ENCODE results near the gene NMT1.

NMT1 gene

GRCh38 chr17:45138911-45139532, 77.9 kb downstream of the NMT1 start:
- no peak for DNase-seq

DNA sequence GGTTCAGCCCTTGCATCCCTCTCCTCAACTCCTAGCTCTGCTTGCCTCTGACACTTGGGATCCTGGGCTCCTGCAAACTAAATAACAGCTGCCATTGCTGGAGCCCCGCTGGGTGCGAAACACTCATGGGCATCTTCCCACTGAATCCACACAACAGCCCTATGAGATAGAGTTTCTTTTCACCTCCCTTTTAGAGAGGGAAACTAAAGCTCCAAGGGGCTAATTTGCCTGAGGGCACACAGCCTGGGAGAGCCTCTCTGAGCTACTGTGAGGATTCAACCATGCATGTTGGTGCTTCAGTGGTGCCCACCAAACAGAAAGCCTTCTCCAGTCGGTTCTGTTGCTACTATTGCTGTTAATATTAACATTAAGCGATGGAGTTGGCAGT, 78.4 kb downstream of the NMT1 start:
- no peak for DNase-seq

GRCh38 chr17:45143094-45143670, 82.1 kb downstream of the NMT1 start:
- no peak for DNase-seq

GRCh38 chr17:45143767-45144198, 82.7 kb downstream of the NMT1 start:
- DNase-seq, result no peak

GRCh38 chr17:45144199-45145034, 83.3 kb downstream of the NMT1 start:
- DNase-seq, result no peak

- DNase-seq, result no peak
Observed at GRCh38 chr17:45145035-45145389, 83.9 kb downstream of the NMT1 start.

DNA sequence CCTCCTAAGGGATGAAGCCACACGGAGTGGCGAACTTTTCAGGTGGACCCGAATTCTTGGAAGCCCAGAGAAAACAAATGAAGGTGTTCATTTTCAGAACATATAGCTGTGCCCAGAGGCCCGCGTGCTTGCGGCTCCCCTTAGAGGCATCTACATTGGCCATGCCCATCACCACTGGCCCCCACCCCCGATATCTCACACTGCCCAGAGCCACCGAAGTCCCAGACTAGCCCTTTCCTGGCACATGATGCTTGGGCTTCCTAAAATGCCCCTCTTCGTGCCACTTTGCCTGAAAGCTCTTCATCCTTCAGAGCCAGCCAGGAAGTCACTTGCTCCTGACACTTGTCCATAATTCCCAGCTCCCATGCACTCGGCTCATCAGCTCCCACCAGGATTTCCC, 85.0 kb downstream of the NMT1 start:
- no peak for DNase-seq

DNA sequence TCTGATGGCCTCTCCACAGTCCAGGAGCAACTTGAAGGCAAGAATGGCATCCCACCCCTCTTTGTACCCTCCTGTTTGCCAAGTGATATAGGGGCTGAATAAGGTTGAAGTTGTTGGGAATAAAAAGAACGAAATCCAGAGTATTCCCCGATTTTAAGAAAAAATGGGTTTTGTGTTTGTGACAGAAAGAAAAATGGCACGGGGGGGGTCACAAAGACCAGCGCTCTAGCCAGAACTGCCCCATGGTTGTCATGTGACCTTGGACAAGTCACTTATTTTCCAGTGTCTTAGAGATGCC, 85.4 kb downstream of the NMT1 start:
- no peak for DNase-seq

- peak; percentile 69 for DNase-seq
Observed at GRCh38 chr17:45146890-45147580, 85.9 kb downstream of the NMT1 start.

DNA sequence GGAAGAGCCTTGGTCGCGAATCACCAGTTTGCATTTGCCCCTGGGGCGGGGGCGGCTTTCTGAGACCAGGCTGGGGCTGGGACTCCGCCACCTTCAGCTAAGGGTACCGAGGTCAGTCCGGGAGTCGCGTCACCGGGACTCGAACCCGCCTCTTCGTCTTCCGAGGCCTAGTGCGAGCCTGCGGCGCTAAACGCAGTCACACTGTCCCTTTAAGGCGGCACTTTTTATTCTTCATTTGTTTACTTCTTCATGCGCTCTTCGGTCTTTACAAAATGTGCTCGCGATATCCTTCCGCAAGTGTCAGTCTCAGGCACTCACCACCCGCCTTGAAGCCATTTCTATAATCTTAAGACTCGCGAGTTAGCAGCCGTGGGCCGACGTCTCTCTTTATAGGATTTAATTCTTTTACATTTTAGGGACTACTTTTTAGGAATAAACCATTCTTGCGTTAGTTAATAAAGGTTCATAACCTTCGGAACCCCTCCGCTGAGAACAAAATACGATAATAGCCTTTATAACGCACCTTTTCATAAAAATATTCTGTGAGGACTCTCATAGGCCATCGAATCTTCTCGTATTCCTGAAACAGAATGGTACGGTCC, 86.6 kb downstream of the NMT1 start:
- peak; percentile 83 for DNase-seq

- DNase-seq, result peak; percentile 99
Observed at GRCh38 chr17:45148183-45149036, 87.3 kb downstream of the NMT1 start, which contains the start of gene HEXIM1. Gene HEXIM1, plus strand, starts transcription at chr17:45148475. Its CDS starts 716 bp downstream, at chr17:45149191.

GRCh38 chr17:45149037-45149668, 88.0 kb downstream of the NMT1 start:
- peak; percentile 66 for DNase-seq

- DNase-seq, result no peak
Observed at GRCh38 chr17:45149669-45150664, 88.8 kb downstream of the NMT1 start.

DNA sequence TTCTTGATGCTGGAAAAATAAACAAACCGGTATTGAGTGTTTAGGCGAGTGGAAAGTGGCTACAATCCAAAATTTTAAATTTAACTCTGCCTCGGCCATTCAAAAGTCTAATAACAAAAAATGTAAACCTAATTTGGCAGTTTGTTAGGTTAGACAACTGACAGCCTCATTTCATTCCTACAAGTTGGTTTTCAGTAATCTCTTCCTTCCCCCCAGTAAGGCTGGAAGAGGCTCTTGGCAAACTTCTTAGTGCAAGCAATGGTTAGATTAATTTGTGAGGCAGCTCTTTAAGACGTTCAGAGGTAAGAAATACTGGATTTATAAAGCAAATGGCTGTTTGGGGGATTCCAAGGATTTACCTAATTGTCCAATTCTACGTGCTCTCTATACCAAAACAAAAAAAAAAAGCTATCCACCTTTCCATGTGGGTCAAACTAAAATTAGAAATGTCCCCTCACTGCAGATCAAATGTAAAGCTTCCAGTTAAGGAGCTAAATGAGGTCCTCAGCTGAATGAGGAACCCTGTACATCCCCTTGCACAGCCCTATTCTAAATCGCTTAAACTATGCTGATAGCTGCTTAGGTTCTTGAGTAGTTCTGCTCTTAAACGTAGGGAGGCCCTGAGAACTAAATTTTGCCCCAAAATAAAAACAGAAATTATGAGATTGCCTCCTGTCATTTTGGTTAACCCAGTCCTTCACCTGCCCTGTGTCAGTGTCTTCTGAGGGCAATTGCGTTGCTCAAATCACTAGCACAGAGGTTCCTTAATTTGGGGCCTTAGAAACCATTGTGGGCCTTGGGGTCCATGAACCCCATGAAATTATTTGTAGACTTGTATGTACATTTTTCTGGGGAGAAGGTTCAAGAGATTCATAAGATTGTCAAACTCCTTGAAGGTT, 90.0 kb downstream of the NMT1 start:
- no peak for DNase-seq

- DNase-seq, result no peak
Observed at GRCh38 chr17:45155029-45155428, 93.9 kb downstream of the NMT1 start.

DNA sequence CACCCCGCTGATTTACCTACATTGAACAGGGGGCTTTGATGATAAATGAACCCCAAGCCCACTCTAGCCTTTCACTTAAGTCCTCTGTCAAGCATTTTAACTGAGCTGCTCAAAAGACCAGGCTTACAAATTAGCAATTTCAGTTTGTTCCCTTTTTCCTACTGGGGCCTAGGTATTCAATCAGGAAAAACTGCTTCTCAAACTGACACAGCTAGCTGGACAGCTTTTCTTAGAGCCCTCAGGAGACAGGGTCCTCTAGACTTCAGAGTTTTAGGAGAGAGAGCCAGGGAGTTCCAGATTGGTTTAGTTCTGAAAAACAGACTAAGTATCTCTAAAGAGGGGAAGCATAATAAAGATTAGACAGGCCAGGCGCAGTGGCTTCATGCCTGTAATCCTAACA, 94.4 kb downstream of the NMT1 start:
- no peak for DNase-seq

DNA sequence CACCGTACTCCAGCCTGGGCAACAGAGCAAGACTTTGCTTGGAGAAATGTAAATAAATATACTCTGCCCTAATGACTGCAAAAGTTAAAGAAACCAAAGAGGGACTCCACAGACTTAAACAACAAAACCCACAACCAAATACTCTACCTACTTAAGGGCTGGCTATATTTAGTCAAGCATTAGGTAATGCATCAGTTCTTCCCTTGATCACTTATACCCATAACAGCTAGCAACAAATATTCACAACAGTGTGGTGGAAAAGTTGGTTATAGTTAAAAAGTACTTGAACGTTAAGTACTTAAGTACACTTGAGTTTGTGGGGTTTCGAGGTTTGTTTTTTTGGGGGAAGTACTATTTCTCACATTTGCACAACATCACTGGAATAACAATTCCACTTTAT, 95.1 kb downstream of the NMT1 start:
- no peak for DNase-seq
